CD14-positive monocyte (primary cell): ENCODE measurements around the gene GAS7. TPM values are rescaled to one million over a fixed set of nuclear protein-coding genes. Genes with fewer than 3 reads are reported as not detected.

Experiments
- DNase-seq, 3 donors: peaks; one replicate each; pipeline ENCODE4 v3.0.0-alpha.2; 2011 to 2022
- H2AFZ ChIP-seq: 2 replicates; pipeline ENCODE4 v1.6.0; 2012; ENCODE audit warnings: mild to moderate bottlenecking, low read depth, low read length, inconsistent platforms; ENCODE audit not compliant: insufficient read depth, poor library complexity, severe bottlenecking
- H3K27ac ChIP-seq, 2 donors: 1 replicate in 1 of 2; 2 replicates in 1 of 2; pipeline ENCODE4 v1.5.1; 2012 to 2013; ENCODE audit warnings: low read length in 2 of 2, control low read depth in 1 of 2, inconsistent platforms in 1 of 2, low read depth in 1 of 2, mild to moderate bottlenecking in 1 of 2
- H3K27me3 ChIP-seq, 2 donors: one replicate each; pipeline versions ENCODE4 v1.6.0 to v1.6.1; 2011 to 2013; ENCODE audit warnings: low read length in 2 of 2; ENCODE audit not compliant: control insufficient read depth in 2 of 2, insufficient read depth in 2 of 2
- H3K36me3 ChIP-seq, 2 donors: replicated peaks in 1 of 2; 1 replicate in 1 of 2; 2 replicates in 1 of 2; pipeline versions ENCODE4 v1.5.1 to v1.6.1; 2012 to 2013; ENCODE audit warnings: low read length in 2 of 2, control low read depth in 1 of 2, inconsistent platforms in 1 of 2, mild to moderate bottlenecking in 1 of 2; ENCODE audit not compliant: insufficient read depth in 2 of 2, control insufficient read depth in 1 of 2
- H3K4me1 ChIP-seq, 2 donors: 1 replicate in 1 of 2; 2 replicates in 1 of 2; pipeline versions ENCODE4 v1.5.1 to v1.6.1; 2012 to 2013; ENCODE audit warnings: low read length in 2 of 2, control low read depth in 1 of 2, inconsistent platforms in 1 of 2, mild to moderate bottlenecking in 1 of 2, moderate library complexity in 1 of 2; ENCODE audit not compliant: insufficient read depth in 2 of 2, control insufficient read depth in 1 of 2
- H3K4me2 ChIP-seq: replicated peaks from 2 replicates; pipeline ENCODE3; 2012; ENCODE audit warnings: low read length, moderate library complexity, mild to moderate bottlenecking; ENCODE audit not compliant: poor library complexity, severe bottlenecking; ENCODE audit errors: extremely low read depth
- H3K4me3 ChIP-seq, 3 experiments: fragments of 200-600 bp in 1 of 3; sonication (generic) in 1 of 3; replicated peaks in 1 of 3; 1 replicate in 2 of 3; 2 replicates in 1 of 3; pipeline ENCODE4 v1.5.1; 2011 to 2013; ENCODE audit warnings: low read length in 3 of 3, mild to moderate bottlenecking in 3 of 3, control low read depth in 2 of 3, low read depth in 2 of 3, inconsistent platforms in 1 of 3, moderate library complexity in 1 of 3
- H3K79me2 ChIP-seq: 2 replicates; pipeline ENCODE4 v1.6.0; 2012; ENCODE audit warnings: mild to moderate bottlenecking, control low read depth, inconsistent platforms, low read length, moderate library complexity; ENCODE audit not compliant: insufficient read depth
- H3K9ac ChIP-seq: 2 replicates; pipeline ENCODE4 v1.6.0; 2017; ENCODE audit warnings: low read length, mild to moderate bottlenecking; ENCODE audit not compliant: insufficient read depth, poor library complexity, severe bottlenecking
- H3K9me3 ChIP-seq, 2 donors: replicated peaks in 1 of 2; 1 replicate in 1 of 2; 2 replicates in 1 of 2; pipeline versions ENCODE4 v1.5.1 to v1.6.1; 2012 to 2013; ENCODE audit warnings: low read length in 2 of 2, control low read depth in 1 of 2; ENCODE audit not compliant: control insufficient read depth in 1 of 2, insufficient read depth in 1 of 2
- H4K20me1 ChIP-seq: 2 replicates; pipeline ENCODE4 v1.6.0; 2012; ENCODE audit warnings: mild to moderate bottlenecking, low read length, control low read depth, moderate library complexity; ENCODE audit not compliant: insufficient read depth
- H3K27ac Mint-ChIP-seq, 7 donors: one replicate each; pipeline ENCODE4 v1.8.0; 2020; ENCODE audit warnings: mild to moderate bottlenecking in 7 of 7, mixed read lengths in 7 of 7, moderate library complexity in 6 of 7, inconsistent platforms in 2 of 7
- H3K27me3 Mint-ChIP-seq, 3 donors: one replicate each; pipeline ENCODE4 v1.8.0; 2021 to 2022; ENCODE audit warnings: low read depth in 3 of 3, mild to moderate bottlenecking in 3 of 3, mixed read lengths in 3 of 3, moderate library complexity in 3 of 3, inconsistent platforms in 1 of 3
- H3K36me3 Mint-ChIP-seq, 2 donors: one replicate each; pipeline ENCODE4 v1.8.0; 2020; ENCODE audit warnings: mixed read lengths in 2 of 2, inconsistent platforms in 1 of 2, mild to moderate bottlenecking in 1 of 2
- H3K4me1 Mint-ChIP-seq: one replicate; pipeline ENCODE4 v1.8.0; 2020; ENCODE audit warnings: mild to moderate bottlenecking, mixed read lengths
- H3K4me3 Mint-ChIP-seq, 2 donors: one replicate each; pipeline ENCODE4 v1.8.0; 2020; ENCODE audit warnings: mild to moderate bottlenecking in 2 of 2, mixed read lengths in 2 of 2, moderate library complexity in 1 of 2
- H3K9me3 Mint-ChIP-seq, 7 donors: one replicate each; pipeline ENCODE4 v1.8.0; 2020 to 2022; ENCODE audit warnings: mixed read lengths in 7 of 7, mild to moderate bottlenecking in 6 of 7, moderate library complexity in 6 of 7, inconsistent platforms in 2 of 7
- CTCF ChIP-seq: fragments of 200-600 bp; IDR thresholded peaks from one replicate; pipeline ENCODE4 v1.8.0; 2022; ENCODE audit warnings: antibody characterized with exemption, mild to moderate bottlenecking
- WGBS: methylation state at CpG from one replicate; pipeline ENCODE4 v1.1.5; 2013; ENCODE audit warnings: missing lambda C conversion rate; ENCODE audit not compliant: insufficient coverage; 5-methylcytosine and 5-hydroxymethylcytosine counted together
- intact Hi-C, 2 donors: fragments of 100-400 bp; cut with micrococcal nuclease; formaldehyde crosslinking; loops; one replicate each; pipeline versions ENCODE4 v1.15.0 to v1.15.1; 2023
- polyA plus RNA-seq, 3 donors: library from polyadenylated mRNA; depleted of rRNA in 1 of 3; unstranded in 2 of 3; stranded (reverse) in 1 of 3; fragments of 300-500 nt in 2 of 3; fragments of >200 nt in 1 of 3; fragmentation: Illumina TruSeq in 2 of 3; gene quantifications; 1 replicate in 2 of 3; 2 replicates in 1 of 3; pipeline ENCODE4 v1.2.3, GENCODE V29; 2012 to 2021

The GAS7 gene
- polyA plus RNA-seq, 3 donors = 53.1 to 91.9 (median 66.6) TPM

- Histone ChIP-seq H3K4me2 (no peak overlapping the region), H3K27me3 (no peaks in the 10 kb centered on the region), H3K4me3 (no peak overlapping the region), H3K36me3 (no peaks in the 10 kb centered on the region), H3K27ac (no peak overlapping the region), H3K9ac (no peak overlapping the region), H3K4me1 (peaks cover 26 to 32% of the 10 kb centered on the region in 2 donors), H4K20me1 (peaks cover 26% of the 10 kb centered on the region), H3K9me3 (peaks cover 14 to 16% of the 10 kb centered on the region in 2 donors), H3K79me2 (peaks cover 25% of the 10 kb centered on the region), H2AFZ (no peak overlapping the region)
- Mint-ChIP-seq H3K4me1 (peaks cover 25% of the 10 kb centered on the region), H3K4me3 (no peak overlapping the region), H3K27ac (no peak overlapping the region), H3K36me3 (peaks cover 10 to 12% of the 10 kb centered on the region in 2 donors), H3K27me3 (peaks cover 7 to 10% (median 9%) of the 10 kb centered on the region in 3 donors), H3K9me3 (peaks cover 4 to 19% (median 17%) of the 10 kb centered on the region in 7 donors)
- intact Hi-C loops = no loop called here
- WGBS = 96% methylated on average over 4 of the region's 4 CpGs
- TF ChIP-seq CTCF = no peak
- DNase-seq = no peak
These were observed 2.2 kb upstream of the GAS7 start for GRCh38 chr17:10200645-10201044.

GRCh38 chr17:10200016-10200415 lies 1.6 kb upstream of the GAS7 start:
- peak overlapping the region; percentile 44 to 62 for H3K4me3 Mint-ChIP-seq
- peaks cover 7 to 10% (median 9%) of the 10 kb centered on the region in 3 donors for H3K27me3 Mint-ChIP-seq
- H3K27ac Mint-ChIP-seq = peak overlapping the region in 1 of 7 donors; percentile 5
- H3K9me3 Mint-ChIP-seq = peaks cover 0 to 15% (median 11%) of the 10 kb centered on the region in 7 donors
- H3K36me3 Mint-ChIP-seq = peaks cover 13 to 15% of the 10 kb centered on the region in 2 donors
- Histone ChIP-seq H2AFZ (no peak overlapping the region), H3K27me3 (no peaks in the 10 kb centered on the region), H3K9me3 (peaks cover 8 to 10% of the 10 kb centered on the region in 2 donors), H3K4me1 (peaks cover 32 to 38% of the 10 kb centered on the region in 2 donors), H3K79me2 (peaks cover 32% of the 10 kb centered on the region), H3K9ac (no peak overlapping the region), H3K36me3 (no peaks in the 10 kb centered on the region), H3K27ac (no peak overlapping the region), H3K4me3 (no peak overlapping the region), H4K20me1 (peaks cover 33% of the 10 kb centered on the region), H3K4me2 (no peak overlapping the region)
- H3K4me1 Mint-ChIP-seq = peaks cover 31% of the 10 kb centered on the region
- no peak for DNase-seq
- TF ChIP-seq CTCF = no peak
- 100% methylated on average over 3 of the region's 3 CpGs for WGBS
- intact Hi-C loops = no loop called here
